Measurements from ENCODE around the gene B3GLCT. TPM values are rescaled to one million over a fixed set of nuclear protein-coding genes. Genes with fewer than 3 reads are reported as not detected.
A peak's percentile ranks its signal among the peaks of the same experiment; 100 is the strongest.

The B3GLCT gene
- total and polyA plus RNA-seq, 2 experiments from 2014 or later: 2.2 to 4.4 TPM

GRCh38 chr13:31161557-31162150 is 38.1 kb upstream of the B3GLCT start, which contains the start of gene HSPH1:
Gene HSPH1 (minus strand): TSS chr13:31161904. CDS start chr13:31161582, 322 bp downstream.
- Histone ChIP-seq H3K4me2 (peak within 1 kb of the TSS; percentile 90), H3K27me3 (ENCODE audit: insufficient read depth) (no peaks in the 10 kb centered on the region), H4K20me1 (replicated peaks; ENCODE audit: insufficient read depth) (peaks cover 12% of the 10 kb centered on the region), H3K36me3 (ENCODE audit: insufficient read depth) (peaks cover 11% of the 10 kb centered on the region; the same call in 1 of the 2 replicates), H3F3A (replicated peaks; ENCODE audit: low read depth) (no peaks in the 10 kb centered on the region), H3K79me2 (replicated peaks; ENCODE audit: insufficient read depth) (peaks cover 47% of the 10 kb centered on the region), H3K9me2 (ENCODE audit: insufficient read depth) (no peaks in the 10 kb centered on the region), H3K4me1 (ENCODE audit: insufficient read depth) (peaks cover 12% of the 10 kb centered on the region), H3K4me3 (peak within 1 kb of the TSS; percentile 75), H2AFZ (peak within 1 kb of the TSS; percentile 94), H3K27ac (ENCODE audit: low read depth) (peak within 1 kb of the TSS; percentile 62; the same call in 1 of the 2 replicates)
- Mint-ChIP-seq H3K4me3 (peak within 1 kb of the TSS; percentile 97), H3K27me3 (ENCODE audit: insufficient read depth, low read depth, poor library complexity) (peaks cover 9% of the 10 kb centered on the region), H3K4me1 (peaks cover 21% of the 10 kb centered on the region), H3K36me3 (ENCODE audit: low read depth) (peaks cover 18% of the 10 kb centered on the region; the same call in 2 of the 3 replicates), H3K9me3 (no peaks in the 10 kb centered on the region), H3K27ac (peak within 1 kb of the TSS; percentile 99)
- ATAC-seq: peak; percentile 89
- TF ChIP-seq EZH2phosphoT487 (IDR thresholded peaks at IDR 0.05; ENCODE audit: unreplicated experiment) (no peak), POLR2AphosphoS5 (IDR thresholded peaks at IDR 0.05; ENCODE audit: low read depth) (peak; percentile 75)
- peak; percentile 98 for DNase-seq (ENCODE audit: low spot score)

DNA sequence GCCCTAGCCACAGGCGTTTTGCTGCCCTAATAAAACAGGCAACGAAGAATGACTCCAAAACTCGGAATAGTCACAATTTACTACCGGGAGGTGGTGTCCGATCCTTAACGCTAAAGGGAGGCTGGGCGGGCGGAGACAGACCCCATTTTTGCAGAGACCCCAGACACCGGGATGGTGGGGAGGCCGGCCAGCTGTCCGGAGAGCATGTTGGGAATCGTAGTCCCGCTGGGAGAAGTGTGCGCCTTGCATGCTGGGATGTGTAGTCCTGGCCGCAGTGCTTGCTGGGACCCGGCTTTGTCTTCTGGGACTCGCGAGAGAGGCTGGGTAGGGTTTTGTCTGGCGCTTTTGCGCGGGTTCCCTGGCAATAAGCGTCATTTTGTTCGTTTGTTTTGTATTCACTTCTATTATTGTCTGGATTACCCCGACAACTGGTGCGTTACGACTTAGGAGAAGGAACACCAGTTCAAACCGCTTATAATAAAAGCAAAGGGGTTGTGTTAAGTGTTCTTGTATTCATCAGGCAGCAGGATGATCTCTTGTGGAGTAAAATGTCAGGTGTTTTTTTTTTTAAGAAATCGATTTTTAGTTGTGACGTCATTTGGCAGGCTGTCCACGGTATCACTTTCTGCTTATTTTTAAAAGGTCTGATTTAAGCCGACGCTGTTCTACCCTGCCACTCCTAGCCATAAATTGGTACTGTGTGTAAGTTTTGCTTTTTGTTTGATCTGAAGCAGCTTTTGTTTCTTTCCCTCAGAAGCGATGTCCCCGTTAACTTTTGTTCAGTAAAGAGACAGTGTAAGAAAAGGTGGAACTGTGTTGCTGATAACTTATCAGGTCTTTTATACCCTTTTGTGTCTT is 37.4 kb upstream of the B3GLCT start:
- peak overlapping the region; percentile 62; the same call in 1 of the 2 replicates for H3K27ac ChIP-seq (ENCODE audit: low read depth)
- peak overlapping the region; percentile 94 for H2AFZ ChIP-seq
- peaks cover 12% of the 10 kb centered on the region for H3K4me1 ChIP-seq (ENCODE audit: insufficient read depth)
- peak overlapping the region; percentile 75 for H3K4me3 ChIP-seq
- ATAC-seq (peak; percentile 88), DNase-seq (ENCODE audit: low spot score) (peak; percentile 98)
- Mint-ChIP-seq H3K36me3 (ENCODE audit: low read depth) (peaks cover 12% of the 10 kb centered on the region; the same call in 2 of the 3 replicates), H3K4me1 (peaks cover 21% of the 10 kb centered on the region), H3K27me3 (ENCODE audit: insufficient read depth, low read depth, poor library complexity) (peaks cover 9% of the 10 kb centered on the region), H3K27ac (peak overlapping the region; percentile 99), H3K9me3 (no peaks in the 10 kb centered on the region), H3K4me3 (peak overlapping the region; percentile 97)
- peak overlapping the region; percentile 90 for H3K4me2 ChIP-seq
- peaks cover 39% of the 10 kb centered on the region for H3K79me2 ChIP-seq (replicated peaks; ENCODE audit: insufficient read depth)
- no peaks in the 10 kb centered on the region for H3F3A ChIP-seq (replicated peaks; ENCODE audit: low read depth)
- no peak for TF ChIP-seq ZNF114 (CRISPR knock-in tag; IDR thresholded peaks at IDR 0.05)
- peak; percentile 89 for TF ChIP-seq CREB1 (CRISPR knock-in tag; IDR thresholded peaks at IDR 0.05; ENCODE audit: low read depth)
- TF ChIP-seq, protein P1, sequence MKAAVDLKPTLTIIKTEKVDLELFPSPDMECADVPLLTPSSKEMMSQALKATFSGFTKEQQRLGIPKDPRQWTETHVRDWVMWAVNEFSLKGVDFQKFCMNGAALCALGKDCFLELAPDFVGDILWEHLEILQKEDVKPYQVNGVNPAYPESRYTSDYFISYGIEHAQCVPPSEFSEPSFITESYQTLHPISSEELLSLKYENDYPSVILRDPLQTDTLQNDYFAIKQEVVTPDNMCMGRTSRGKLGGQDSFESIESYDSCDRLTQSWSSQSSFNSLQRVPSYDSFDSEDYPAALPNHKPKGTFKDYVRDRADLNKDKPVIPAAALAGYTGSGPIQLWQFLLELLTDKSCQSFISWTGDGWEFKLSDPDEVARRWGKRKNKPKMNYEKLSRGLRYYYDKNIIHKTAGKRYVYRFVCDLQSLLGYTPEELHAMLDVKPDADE (IDR thresholded peaks at IDR 0.05): peak; percentile 96
- TF ChIP-seq CTCF (conservative IDR thresholded peaks at IDR 0.05; ENCODE audit: low read depth in 2 of 2): no peak
- TF ChIP-seq POLR2AphosphoS5 (IDR thresholded peaks at IDR 0.05; ENCODE audit: low read depth): peak; percentile 59; the same call in 1 of the 2 replicates
- no peak for TF ChIP-seq EZH2 (IDR thresholded peaks at IDR 0.05; ENCODE audit: low read depth, unreplicated experiment)
- peaks cover 8% of the 10 kb centered on the region; the same call in 1 of the 2 replicates for H3K36me3 ChIP-seq (ENCODE audit: insufficient read depth)
- H3K27me3 ChIP-seq (ENCODE audit: insufficient read depth): no peaks in the 10 kb centered on the region
- H4K20me1 ChIP-seq (replicated peaks; ENCODE audit: insufficient read depth): peaks cover 12% of the 10 kb centered on the region
- H3K9me2 ChIP-seq (ENCODE audit: insufficient read depth): no peaks in the 10 kb centered on the region
